HG03103 (cell line): ENCODE data around the gene RBMS3.

Experiments used
- ATAC-seq: cut with Tn5 transposase; IDR thresholded peaks from one replicate; pipeline ENCODE4 v1.9.1; 2021; ENCODE audit warnings: low read depth; ENCODE audit not compliant: unreplicated experiment

RBMS3 gene

GRCh38 chr3:29416514-29416913 lies 135.6 kb downstream of the RBMS3 start:
- no peak for ATAC-seq

GRCh38 chr3:29420106-29420505 lies 139.2 kb downstream of the RBMS3 start:
- ATAC-seq = no peak

- ATAC-seq = no peak
Observed at GRCh38 chr3:29426302-29427226, 145.7 kb downstream of the RBMS3 start.

GRCh38 chr3:29427266-29428103 lies 146.6 kb downstream of the RBMS3 start:
- no peak for ATAC-seq

GRCh38 chr3:29429055-29429679 lies 148.3 kb downstream of the RBMS3 start:
- ATAC-seq = no peak

- no peak for ATAC-seq
Observed at GRCh38 chr3:29430558-29430971, 149.7 kb downstream of the RBMS3 start.

DNA sequence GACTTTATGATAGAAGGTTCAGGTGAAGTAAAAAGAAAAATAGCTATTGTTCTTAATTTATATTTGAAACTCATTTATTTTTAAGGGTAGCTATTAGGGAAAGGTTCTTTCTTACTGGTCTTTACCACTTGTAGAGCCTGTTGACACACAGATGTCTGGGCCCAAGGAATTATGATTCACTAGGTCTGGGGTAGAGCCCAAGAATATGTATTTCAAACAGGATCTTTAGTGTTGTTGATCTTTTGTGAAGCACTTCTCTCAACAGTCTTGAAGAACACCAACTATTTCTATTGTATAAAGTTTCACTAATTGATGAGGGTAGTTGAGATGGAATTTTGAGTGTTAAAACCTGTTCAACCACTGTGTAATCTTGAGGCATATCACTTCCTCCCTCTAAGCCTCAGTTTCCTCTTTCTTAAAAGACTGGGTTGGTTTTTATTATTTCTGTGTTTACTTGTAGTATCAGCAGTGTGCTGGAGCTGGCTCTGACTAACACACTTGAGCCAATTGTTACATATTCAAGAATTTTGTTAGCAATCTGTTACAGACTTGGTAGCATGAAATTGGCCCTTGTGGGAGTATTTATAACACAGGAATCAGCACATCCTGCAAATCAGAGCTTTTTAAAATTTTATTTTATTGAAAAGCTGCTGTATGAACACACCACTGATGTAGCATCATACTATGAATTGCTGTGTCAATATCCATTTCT lies 155.9 kb downstream of the RBMS3 start:
- no peak for ATAC-seq

DNA sequence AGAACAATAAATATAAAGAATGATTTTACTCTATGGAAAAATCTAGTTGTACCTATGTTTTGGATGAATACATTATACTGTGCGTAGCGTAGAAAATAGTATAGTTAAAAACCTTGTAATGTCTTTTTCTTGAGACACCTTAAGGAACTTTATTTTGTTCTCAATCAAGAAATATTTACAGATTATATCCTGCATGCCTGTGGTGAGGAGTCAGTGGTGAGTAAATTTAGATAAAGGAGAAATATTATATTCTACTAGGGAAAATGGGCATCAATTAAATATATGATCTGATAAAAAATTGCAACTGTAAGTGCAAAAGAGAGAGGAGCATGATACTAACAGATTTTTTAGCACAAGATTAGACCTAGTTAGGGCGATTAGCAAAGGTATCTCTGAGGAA lies 157.7 kb downstream of the RBMS3 start:
- ATAC-seq = no peak

DNA sequence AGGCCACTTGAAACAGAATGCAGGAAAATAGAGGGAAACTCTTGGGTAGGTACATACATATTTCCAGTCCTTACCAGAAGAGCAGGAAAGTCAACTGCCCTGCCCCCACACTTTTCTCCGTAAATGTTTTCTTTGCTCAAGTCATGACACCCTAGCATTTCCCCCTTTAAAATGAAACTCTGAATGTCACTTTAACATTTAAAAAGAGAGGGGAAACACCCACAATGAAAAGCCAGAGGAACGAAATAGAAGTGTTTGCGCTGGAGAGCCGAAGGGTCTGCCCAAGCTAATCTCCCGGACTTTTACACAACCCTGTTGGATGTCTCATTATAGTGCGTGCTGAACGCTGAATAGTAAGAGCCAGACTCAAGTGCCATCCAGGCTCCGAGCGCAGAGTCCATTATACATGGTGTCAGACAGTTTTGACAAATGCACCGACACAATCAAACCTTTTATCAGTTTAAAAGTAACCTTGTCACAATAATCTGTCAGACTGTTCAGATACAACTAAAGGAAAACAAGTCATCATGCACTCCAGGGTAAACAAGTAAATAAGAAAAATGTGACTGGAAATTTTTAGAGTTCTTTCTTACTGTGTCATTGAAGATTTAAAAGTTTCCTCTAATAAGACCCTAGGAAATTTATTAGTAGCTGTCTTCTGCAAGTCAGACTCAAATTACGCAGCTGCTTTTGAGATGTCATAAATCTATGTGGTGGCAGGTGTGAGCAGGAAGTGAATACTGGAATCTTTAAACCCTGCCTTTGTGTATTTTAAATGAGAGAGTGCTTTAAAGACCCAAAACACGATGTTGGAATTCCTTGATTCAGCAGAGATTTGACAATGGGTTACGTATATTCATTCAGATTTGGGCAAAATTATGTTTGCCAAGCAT lies 159.8 kb downstream of the RBMS3 start:
- ATAC-seq = no peak

GRCh38 chr3:29441422-29441821 lies 160.6 kb downstream of the RBMS3 start:
- no peak for ATAC-seq

DNA sequence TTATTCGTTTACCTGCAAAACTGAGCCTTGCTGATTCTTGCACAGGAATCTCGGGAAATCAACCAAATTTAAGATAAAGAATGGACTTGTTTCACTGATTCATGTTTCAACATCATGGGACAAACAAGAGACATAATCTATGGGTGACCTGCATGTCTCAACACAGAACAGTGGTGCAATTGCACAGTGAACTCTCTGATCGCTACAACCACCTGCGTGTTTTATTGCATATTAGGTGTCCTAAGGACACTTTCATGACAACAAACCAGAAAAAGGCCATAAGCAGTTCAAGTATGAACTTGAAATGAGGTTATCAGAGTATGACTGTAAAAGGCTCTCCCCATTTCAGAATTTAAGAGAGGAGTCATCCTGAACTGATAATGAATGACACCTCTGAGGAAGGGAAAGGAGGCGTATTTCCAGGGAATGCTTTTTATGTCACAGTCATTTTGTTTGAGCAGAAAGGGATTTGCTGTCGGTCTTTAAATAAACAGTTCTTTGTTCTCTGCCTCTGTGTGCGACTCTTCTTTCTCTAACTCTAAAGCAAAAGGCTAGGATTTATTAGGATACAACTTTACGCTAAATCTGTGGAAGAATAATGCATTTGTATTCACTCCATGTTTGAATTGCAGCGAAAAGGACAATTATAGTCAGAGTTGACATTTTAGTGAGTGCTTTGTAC lies 167.2 kb downstream of the RBMS3 start:
- ATAC-seq = no peak

DNA sequence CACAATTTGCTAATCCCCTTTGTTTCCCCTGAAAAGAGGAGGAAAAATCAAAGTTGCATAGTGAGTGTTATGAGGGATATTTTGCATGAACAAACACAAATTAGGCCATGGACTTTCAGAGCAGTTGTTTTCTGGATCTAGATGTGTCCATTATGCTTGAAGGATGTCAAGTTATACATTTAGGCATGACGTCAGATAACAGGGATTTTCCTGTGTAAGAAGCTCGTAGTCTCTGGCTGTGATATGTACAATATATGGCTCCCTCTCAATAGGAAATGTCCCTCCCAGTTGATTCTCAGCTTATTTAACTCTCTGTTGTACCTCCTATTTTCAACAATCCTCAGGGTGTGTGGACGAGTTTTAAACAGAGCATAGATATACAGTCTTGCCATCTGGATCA lies 171.0 kb downstream of the RBMS3 start:
- ATAC-seq = no peak

DNA sequence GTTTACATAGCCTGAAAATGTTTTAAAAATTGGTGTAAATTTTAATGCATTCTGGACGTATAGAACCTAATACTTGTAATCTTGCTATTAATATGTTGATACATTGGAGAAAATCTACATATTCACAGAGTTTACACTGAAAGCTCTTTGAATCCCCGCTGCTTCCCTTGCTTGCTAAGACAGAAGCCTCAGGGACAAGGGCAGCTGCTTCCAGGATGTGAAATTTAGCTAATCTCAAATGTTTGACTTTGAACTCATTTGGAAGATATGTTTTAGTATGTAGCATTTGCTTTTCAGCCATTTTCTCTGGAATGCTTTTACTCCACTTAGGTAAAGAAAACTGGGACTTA lies 172.0 kb downstream of the RBMS3 start:
- ATAC-seq = no peak

GRCh38 chr3:29453284-29454001 lies 172.6 kb downstream of the RBMS3 start:
- no peak for ATAC-seq

DNA sequence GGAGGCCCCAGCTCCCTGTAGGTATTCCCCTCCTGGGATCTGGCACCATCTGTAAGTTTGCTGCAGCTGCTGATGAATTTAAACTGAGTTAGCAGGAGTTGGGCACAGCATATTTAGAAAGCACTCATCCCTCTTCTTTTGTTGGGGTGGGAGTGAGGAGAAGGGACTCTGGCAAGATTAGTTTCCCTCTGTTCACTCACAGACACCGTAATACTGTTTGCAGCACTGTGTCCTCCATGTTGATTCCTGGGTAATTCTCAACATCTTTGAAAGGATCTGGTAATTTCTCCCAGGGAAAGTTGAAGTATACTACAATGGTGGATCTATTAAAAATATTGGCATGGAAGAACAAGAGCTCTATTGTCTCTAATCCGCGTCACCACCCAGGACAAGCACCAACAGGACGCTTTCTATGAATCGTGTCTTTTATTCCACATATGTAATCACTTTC lies 173.3 kb downstream of the RBMS3 start:
- no peak for ATAC-seq

DNA sequence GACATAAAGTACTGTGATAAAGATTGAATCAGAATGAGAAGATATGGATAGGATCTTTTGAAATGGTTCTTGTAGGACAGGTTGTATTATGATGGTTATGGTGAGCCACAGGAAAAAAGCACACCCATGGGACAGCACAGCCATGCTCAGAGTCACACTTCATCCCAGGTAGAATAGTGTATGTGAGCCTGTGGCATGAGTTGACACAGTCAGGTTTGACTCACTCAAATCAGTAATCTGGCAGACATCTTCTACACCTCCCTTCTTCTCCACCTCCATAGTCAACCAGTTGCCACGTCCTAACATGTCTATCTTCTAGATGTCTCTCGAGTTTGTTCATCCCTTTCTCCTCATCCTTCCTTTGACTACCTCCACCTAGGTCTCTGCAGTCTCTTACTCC lies 176.0 kb downstream of the RBMS3 start:
- ATAC-seq = no peak

DNA sequence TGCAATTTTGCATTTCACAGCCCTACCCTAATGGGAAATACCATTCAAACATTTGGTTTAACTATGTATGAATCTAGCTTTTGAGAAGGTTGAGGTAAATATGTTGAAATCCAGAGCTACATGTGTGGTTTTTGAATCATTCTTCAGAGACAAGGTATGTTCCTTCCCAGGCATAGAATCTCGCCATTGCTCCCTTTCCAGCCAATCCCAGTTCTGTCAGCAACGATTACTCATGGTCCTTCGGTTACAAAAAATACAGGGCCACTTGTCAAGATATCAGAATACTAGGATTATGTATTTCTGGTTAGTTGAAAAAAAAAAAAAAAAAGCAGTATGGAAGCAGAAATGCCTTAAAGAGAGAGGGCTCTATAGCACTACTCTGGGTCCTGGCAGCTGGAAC lies 182.4 kb downstream of the RBMS3 start:
- ATAC-seq = no peak

DNA sequence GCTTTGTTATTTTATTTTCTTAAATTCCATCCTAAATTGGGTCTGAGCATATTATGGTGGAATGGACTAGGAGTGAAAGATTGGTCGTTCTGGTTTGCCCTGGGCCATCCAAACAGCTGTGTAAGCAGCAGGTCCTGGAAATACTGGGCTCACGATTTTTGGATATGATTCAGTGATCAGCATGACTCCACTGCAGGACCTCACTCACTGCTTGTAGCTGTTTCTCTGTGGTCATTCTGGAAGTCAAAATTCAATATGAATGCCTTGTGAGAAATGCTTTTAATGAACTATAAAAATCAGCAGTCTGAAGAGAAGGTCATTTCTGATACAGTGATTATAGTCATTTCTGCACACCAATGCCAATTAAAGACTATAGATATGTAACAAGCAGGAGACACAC lies 185.0 kb downstream of the RBMS3 start:
- no peak for ATAC-seq
